HG03460 (cell line): ENCODE results near the gene RPS6KC1.
"Not testable (repeated sequence)": the region's sequence is repeated elsewhere in the genome, so short reads cannot be mapped to it uniquely, and the experiment has no call there.

Experiments
- ATAC-seq: cut with Tn5 transposase; IDR thresholded peaks from one replicate; pipeline ENCODE4 v1.9.1; 2021; ENCODE audit not compliant: unreplicated experiment

The RPS6KC1 gene

GRCh38 chr1:213273546-213273945 lies 222.5 kb downstream of the RPS6KC1 start:
- no peak for ATAC-seq

DNA sequence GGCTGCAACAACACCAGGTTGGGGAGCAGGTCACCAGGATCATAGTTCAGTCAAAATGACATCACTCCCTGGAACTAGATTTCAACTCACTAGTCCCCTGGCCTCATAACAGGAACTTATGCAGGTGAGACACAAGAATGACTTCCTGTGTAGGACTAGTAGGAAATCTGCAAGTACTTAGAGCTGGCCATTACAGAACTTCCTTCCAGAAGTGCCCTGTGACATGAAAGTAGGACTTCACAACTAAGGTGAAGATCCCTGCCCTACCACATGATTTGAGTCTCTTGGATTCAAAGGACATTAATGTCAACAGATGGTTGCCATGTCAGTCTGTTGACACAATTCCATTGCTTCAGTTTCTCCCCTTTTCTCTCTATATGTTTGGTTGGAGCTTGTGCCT lies 223.1 kb downstream of the RPS6KC1 start:
- ATAC-seq, result no peak

GRCh38 chr1:213275293-213275692 lies 224.3 kb downstream of the RPS6KC1 start:
- no peak for ATAC-seq

DNA sequence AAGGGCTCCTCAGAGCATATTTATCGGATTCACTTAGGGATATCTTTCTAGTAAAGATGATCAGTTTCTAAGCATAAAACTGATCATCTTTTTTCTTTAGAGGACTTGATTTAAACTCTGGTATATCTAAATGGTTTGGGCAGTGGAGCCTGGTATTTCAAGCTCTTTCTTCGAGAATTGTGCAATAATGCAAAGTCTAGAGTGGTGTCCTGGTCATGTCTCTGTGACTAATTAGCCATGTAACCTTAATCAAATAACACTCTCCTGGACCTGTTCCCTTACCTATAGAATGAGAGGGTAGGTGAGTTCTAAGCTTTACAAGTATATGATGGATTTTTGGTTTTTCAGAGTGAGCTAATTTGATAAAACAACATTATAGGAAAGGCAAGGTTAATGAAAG lies 225.2 kb downstream of the RPS6KC1 start:
- ATAC-seq, result no peak

- no peak for ATAC-seq
These were observed 226.0 kb downstream of the RPS6KC1 start for GRCh38 chr1:213277036-213277435.

DNA sequence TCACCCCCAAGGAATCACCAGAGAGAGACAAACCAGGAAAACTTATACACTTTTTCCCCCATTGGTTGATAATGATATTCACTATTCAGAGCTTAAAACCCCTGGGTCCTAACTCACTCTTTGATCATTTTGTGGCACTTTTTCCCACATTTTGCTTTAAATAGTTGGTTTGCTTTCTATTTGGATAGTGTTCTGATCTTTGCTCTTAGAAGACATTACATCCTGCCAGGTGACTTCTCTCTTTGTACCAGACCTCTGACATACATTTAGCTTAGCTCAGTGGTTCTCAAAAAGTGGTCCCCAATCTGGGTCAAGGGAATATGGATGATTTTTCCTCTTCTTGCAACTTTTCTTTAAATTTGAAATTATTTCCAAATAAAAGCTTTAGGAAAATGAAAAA lies 228.4 kb downstream of the RPS6KC1 start:
- ATAC-seq, result no peak

DNA sequence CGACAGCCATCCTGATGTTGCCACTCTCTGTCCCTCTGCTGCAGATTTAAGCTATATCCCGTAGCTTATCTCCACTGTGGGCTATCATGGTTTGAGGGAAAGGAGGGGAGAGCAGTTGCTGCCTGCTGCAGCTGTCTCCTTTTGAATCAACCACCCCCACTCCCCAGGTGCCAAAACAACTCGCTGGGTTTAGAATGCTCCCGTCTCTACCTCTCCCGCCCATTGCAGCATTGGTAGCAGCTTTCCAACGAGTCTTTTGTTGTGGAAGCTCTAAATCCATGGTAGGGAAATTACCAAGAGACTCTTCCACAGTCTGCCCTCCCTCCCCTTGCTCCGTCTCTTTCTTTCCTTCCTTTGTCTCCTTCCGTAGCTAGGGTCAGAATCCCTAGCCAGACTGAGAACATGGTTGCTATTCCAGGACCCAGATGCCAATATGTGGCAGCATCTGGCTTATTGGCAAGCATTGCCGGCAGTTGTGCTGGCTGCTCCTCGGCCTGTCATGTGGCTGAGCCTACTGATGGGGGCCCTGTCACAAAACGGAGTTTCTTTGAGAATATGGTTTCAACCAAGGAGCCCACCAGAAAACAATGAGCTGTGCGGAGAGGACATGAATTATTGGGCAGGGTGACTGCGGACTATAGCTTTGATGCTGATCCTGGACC lies 230.7 kb downstream of the RPS6KC1 start:
- no peak for ATAC-seq

- ATAC-seq, result no peak
These were observed 233.6 kb downstream of the RPS6KC1 start for GRCh38 chr1:213284626-213285025.

DNA sequence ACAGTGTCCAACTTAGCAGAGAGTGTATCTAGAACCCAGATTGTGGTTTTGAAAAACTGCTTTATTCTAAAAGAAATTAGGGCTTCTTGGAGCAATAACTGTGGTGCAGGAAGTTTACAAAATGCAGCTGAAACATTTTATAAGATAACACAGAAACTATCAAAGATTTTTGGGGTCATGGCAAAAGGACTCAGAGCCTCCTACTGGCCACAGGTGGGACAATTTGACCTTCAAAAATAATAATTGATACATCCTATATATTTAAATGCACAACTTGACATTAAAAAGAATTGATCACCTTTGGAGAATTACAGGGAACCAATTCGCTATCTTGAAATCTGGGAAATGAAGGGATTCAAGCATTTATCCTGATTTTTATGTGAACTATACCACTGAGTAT lies 235.2 kb downstream of the RPS6KC1 start:
- no peak for ATAC-seq

GRCh38 chr1:213287987-213288386 lies 236.9 kb downstream of the RPS6KC1 start:
- ATAC-seq, result no peak

- ATAC-seq, result no peak
These were observed 240.5 kb downstream of the RPS6KC1 start for GRCh38 chr1:213291526-213291925.

DNA sequence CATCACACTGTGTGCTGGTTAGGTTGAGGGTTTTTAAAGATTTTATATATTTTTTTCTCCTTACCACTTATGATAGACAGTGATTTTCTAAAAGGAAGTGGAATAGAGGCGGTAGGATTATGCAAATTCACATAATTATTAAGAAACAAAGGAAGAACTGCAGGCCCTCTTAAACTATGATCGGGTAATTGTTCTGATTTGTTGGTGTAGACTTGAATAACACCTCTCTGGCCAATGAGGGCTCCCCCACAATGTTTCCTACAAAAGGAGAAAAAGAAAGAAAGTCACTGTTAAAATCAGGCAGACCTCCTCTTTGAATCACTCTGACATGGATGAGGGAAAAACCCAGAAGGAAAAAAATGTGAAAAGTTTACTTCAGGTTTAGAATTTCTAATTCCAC lies 241.6 kb downstream of the RPS6KC1 start:
- no peak for ATAC-seq

- no peak for ATAC-seq
These were observed 244.8 kb downstream of the RPS6KC1 start for GRCh38 chr1:213295860-213296259.

DNA sequence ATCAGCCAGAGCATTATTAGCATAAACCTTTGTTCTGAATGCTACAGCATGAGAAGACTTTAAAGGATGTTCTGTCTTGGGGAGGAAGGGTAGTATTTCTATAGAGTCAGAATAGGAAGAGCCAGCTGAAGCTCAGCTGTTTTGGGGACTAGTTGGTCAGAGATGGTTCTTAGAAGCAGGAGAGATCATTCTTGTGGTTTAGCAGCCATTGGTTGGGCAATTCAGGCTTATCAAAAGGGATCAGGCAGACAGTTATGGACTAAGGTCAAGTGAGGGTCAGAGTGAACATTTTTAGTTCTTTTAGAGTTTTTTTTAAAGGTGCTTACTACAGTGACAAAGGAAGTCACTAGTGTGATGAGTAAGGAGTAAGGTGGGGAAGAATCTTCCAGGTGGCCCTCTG lies 245.5 kb downstream of the RPS6KC1 start:
- ATAC-seq, result no peak

DNA sequence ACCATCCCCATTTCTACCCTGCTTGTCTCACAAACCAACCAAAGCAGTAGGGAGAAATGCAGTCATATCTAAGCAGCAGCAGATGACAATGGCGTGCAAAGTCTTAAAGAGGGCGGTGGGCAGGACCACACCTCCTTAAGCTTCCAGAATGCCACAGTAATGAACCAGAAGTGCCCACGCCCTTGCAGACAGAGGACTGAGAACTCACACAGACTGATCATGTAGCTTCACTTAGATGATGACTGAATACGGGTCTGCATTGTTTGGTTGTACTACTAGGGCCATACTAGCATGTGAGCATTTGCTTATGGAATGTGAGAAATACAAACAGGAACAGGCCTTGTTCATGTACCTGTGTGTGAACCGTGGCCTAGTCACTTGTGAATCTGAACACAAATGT lies 246.0 kb downstream of the RPS6KC1 start:
- no peak for ATAC-seq

DNA sequence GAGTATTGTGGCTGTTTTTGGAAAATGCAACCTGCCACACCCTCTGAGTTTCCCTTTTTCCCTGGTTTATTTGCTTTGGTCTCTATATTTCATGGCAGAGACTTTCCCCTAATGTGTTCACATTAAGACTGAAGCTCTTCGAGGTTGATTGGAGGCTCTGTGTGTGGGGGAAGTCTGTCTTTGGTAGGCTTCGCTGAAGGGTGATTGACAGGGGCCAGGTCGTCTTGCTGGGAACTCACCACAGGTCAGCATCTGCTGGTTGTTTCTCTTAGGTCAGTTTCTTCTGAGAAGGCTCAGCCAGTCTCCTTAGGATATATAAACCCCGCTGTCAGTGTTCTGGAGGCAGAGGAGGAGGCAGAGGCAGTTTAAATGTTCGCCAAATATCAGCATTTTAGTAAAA lies 249.4 kb downstream of the RPS6KC1 start:
- ATAC-seq, result no peak

DNA sequence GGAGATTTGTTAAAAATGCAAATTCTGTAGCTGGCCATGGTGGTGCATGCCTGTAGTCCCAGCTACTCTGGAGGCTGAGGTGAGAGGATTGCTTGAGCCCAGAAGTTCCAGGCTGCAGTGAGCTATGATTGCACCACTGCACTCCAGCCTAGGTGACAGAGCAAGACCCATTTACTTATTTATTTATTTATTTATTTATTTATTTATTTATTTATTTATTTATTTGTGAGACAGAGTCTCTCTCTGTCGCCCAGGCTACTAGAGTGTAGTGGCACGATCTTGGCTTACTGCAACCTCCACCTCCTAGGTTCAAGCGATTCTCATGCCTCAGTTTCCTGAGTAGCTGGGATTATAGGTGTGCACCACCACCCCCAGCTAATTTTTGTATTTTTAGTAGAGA lies 250.5 kb downstream of the RPS6KC1 start:
- ATAC-seq, result not testable (repeated sequence)

DNA sequence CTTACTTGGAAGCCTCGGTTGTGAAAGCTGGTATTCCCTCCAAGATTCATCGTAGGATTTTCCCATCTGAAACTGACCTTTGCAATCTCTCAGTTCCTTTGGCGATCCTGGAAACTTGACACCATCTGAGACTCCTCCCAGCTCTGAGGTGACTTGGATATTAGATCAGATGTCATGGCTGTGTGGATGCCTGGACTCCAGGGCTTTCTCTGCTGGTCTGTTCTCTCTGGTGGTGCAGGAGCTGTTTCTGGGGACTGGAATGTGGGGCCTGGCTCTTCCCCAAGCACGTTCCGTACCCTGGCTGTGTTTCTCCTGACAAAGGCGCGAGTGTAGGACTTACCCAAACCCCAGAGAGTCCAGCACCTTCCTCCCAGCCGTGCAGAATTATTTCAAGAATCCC lies 252.2 kb downstream of the RPS6KC1 start:
- no peak for ATAC-seq

GRCh38 chr1:213315571-213315970 lies 264.5 kb downstream of the RPS6KC1 start:
- ATAC-seq, result no peak

DNA sequence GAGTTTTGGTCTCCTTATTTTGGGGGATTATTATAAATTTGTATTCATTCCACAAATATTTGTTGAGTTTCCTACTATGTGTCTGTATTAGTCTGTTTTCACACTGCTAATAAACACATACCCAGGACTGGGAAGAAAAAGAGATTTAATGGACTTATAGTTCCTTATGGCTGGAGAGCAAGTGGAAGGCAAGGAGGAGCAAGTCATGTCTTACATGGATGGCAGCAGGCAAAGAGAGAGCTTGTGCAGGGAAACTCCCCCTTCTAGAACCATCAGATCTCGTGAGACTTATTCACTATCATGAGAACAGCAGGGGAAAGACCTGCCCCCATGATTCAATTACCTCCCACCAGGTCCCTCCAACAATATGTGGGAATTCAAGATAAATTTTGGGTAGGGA lies 267.4 kb downstream of the RPS6KC1 start:
- ATAC-seq, result not testable (repeated sequence)

GRCh38 chr1:213320191-213320870 lies 269.3 kb downstream of the RPS6KC1 start:
- no peak for ATAC-seq
